Left lung (tissue), 10 donors: ENCODE results near the gene ATP6V0E1. TPM values are rescaled to one million over a fixed set of nuclear protein-coding genes. Genes with fewer than 3 reads are reported as not detected.
A peak's percentile ranks its signal among the peaks of the same experiment; 100 is the strongest.
"Not testable (repeated sequence)": the region's sequence is repeated elsewhere in the genome, so short reads cannot be mapped to it uniquely, and the experiment has no call there.

ENCODE experiments used
- ATAC-seq: fragments of 200-7000 bp; cut with Tn5 transposase; one replicate; pipeline ENCODE4 v1.9.1; 2020; ENCODE audit warnings: moderate library complexity
- DNase-seq, 4 donors: peaks; one replicate each; pipeline ENCODE4 v3.0.0-alpha.2; 2013 to 2020
- H3K27ac ChIP-seq, 2 donors: fragments of 200-600 bp; sonication (generic) in 1 of 2; one replicate each; pipeline versions ENCODE4 v1.5.0 to v1.8.0; 2020 to 2021
- H3K27me3 ChIP-seq, 2 donors: fragments of 200-600 bp; sonication (generic) in 1 of 2; one replicate each; pipeline versions ENCODE4 v1.5.0 to v1.8.0; 2020 to 2021
- H3K36me3 ChIP-seq, 2 donors: fragments of 200-600 bp; sonication (generic) in 1 of 2; one replicate each; pipeline versions ENCODE4 v1.5.0 to v1.8.0; 2020 to 2021
- H3K4me1 ChIP-seq, 2 donors: fragments of 200-600 bp; one replicate each; pipeline ENCODE4 v1.8.0; 2021
- H3K4me3 ChIP-seq, 2 donors: fragments of 200-600 bp; sonication (generic) in 1 of 2; one replicate each; pipeline versions ENCODE4 v1.5.0 to v1.8.0; 2020 to 2021; ENCODE audit warnings: mild to moderate bottlenecking in 1 of 2
- H3K9me3 ChIP-seq, 2 donors: fragments of 200-600 bp; sonication (generic) in 1 of 2; one replicate each; pipeline versions ENCODE4 v1.5.0 to v1.8.0; 2020 to 2021
- CTCF ChIP-seq, 2 donors: fragments of 200-600 bp; sonication (generic) in 1 of 2; IDR thresholded peaks; one replicate each; pipeline versions ENCODE4 v1.5.0 to v1.8.0; 2021; ENCODE audit warnings: antibody characterized with exemption in 2 of 2
- intact Hi-C, 2 donors: fragments of 100-400 bp; cut with DNase I; formaldehyde crosslinking; loops; one replicate each; pipeline versions ENCODE4 v1.11.2 to v1.14.2; 2022
- polyA plus RNA-seq, 6 donors: library from polyadenylated mRNA; unstranded; fragments of 120-200 nt; gene quantifications; one replicate each; pipeline ENCODE4 v1.2.1, GENCODE V29; 2013; ENCODE audit not compliant: insufficient read length in 6 of 6
- total RNA-seq, 2 donors: library from RNA; stranded (reverse); fragmentation: NEBNext Ultra II Directional; extraction: Animal tissue kit (Norgen Biotek cat#: 25700); gene quantifications; one replicate each; pipeline ENCODE4 v1.2.1, GENCODE V29; 2021
- donor health status: DM: no; HTN: yes; CAD: no.
- donor health status: DM: no; HTN: no; CAD: no.

The ATP6V0E1 gene
- total and polyA plus RNA-seq, 8 donors: 132 to 385 (median 159) TPM

- peaks cover 8 to 98% of the 10 kb centered on the region in 2 donors for H3K4me1 ChIP-seq
- DNase-seq (peak in 2 of 4 donors; percentile 77 to 86), ATAC-seq (peak; percentile 13)
- peak overlapping the region; percentile 64 to 84 for H3K27ac ChIP-seq
- H3K27me3 ChIP-seq: no peaks in the 10 kb centered on the region
- no peaks in the 10 kb centered on the region for H3K36me3 ChIP-seq
- H3K4me3 ChIP-seq: no peak overlapping the region
- intact Hi-C loops: no loop called here
- no peaks in the 10 kb centered on the region for H3K9me3 ChIP-seq
- no peak for TF ChIP-seq CTCF (IDR thresholded peaks at IDR 0.05)
Measured at GRCh38 chr5:173012882-173013281, 29.3 kb downstream of the ATP6V0E1 start.

GRCh38 chr5:173014671-173015070 lies 31.1 kb downstream of the ATP6V0E1 start:
- Histone ChIP-seq H3K9me3 (no peaks in the 10 kb centered on the region), H3K36me3 (no peaks in the 10 kb centered on the region), H3K27me3 (no peaks in the 10 kb centered on the region), H3K4me3 (no peak overlapping the region), H3K4me1 (peaks cover 8 to 97% of the 10 kb centered on the region in 2 donors), H3K27ac (peak overlapping the region; percentile 84 to 89)
- intact Hi-C loops: no loop called here
- TF ChIP-seq CTCF (IDR thresholded peaks at IDR 0.05): no peak
- no peak for DNase-seq
- no peak for ATAC-seq

- intact Hi-C loops: no loop called here
- H3K27ac ChIP-seq: peak overlapping the region; percentile 84 to 89
- no peak for TF ChIP-seq CTCF (IDR thresholded peaks at IDR 0.05)
Measured at GRCh38 chr5:173015192-173015591, 31.6 kb downstream of the ATP6V0E1 start.

GRCh38 chr5:173015598-173016455 lies 32.3 kb downstream of the ATP6V0E1 start:
- Histone ChIP-seq H3K9me3 (no peaks in the 10 kb centered on the region), H3K36me3 (peaks cover 0 to 11% of the 10 kb centered on the region in 2 donors), H3K27me3 (no peaks in the 10 kb centered on the region), H3K4me1 (peaks cover 8 to 85% of the 10 kb centered on the region in 2 donors), H3K27ac (peak overlapping the region; percentile 84 to 89), H3K4me3 (no peak overlapping the region)
- intact Hi-C loops: no loop called here
- DNase-seq: no peak
- TF ChIP-seq CTCF (IDR thresholded peaks at IDR 0.05): no peak
- no peak for ATAC-seq

More at GRCh38 chr5:173015192-173015591, 31.6 kb downstream of the ATP6V0E1 start:
- no peaks in the 10 kb centered on the region for H3K9me3 ChIP-seq
- no peak for DNase-seq
- H3K27me3 ChIP-seq: no peaks in the 10 kb centered on the region
- peaks cover 0 to 5% of the 10 kb centered on the region in 2 donors for H3K36me3 ChIP-seq
- H3K4me1 ChIP-seq: peaks cover 8 to 91% of the 10 kb centered on the region in 2 donors
- H3K4me3 ChIP-seq: no peak overlapping the region
- ATAC-seq: no peak

GRCh38 chr5:173016598-173017046 lies 33.1 kb downstream of the ATP6V0E1 start:
- Histone ChIP-seq H3K4me1 (peaks cover 8 to 77% of the 10 kb centered on the region in 2 donors), H3K27me3 (no peaks in the 10 kb centered on the region), H3K27ac (peak overlapping the region; percentile 84 to 89), H3K9me3 (no peaks in the 10 kb centered on the region), H3K36me3 (peaks cover 0 to 19% of the 10 kb centered on the region in 2 donors), H3K4me3 (no peak overlapping the region)
- no peak for TF ChIP-seq CTCF (IDR thresholded peaks at IDR 0.05)
- DNase-seq: peak in 1 of 4 donors; percentile 47
- ATAC-seq: peak; percentile 81
- intact Hi-C loops: no loop called here

- DNase-seq, ATAC-seq, H3K4me3 ChIP-seq, intact Hi-C loops, H3K9me3 ChIP-seq, H3K27me3 ChIP-seq: not testable (repeated sequence)
- Histone ChIP-seq H3K27ac (peak overlapping the region; percentile 84 to 89), H3K4me1 (peaks cover 8 to 77% of the 10 kb centered on the region in 2 donors), H3K36me3 (peaks cover 0 to 24% of the 10 kb centered on the region in 2 donors)
Measured at GRCh38 chr5:173017087-173017486, 33.5 kb downstream of the ATP6V0E1 start.
